Liver (tissue), 9 donors: ENCODE results near the gene DNAH10. TPM values are rescaled to one million over a fixed set of nuclear protein-coding genes. Genes with fewer than 3 reads are reported as not detected.
A peak's percentile ranks its signal among the peaks of the same experiment; 100 is the strongest.

Experiments
- DNase-seq: peaks from one replicate; pipeline ENCODE4 v3.0.0-alpha.2; 2017; ENCODE audit warnings: low spot score
- H3K27ac ChIP-seq, 2 donors: one replicate each; pipeline ENCODE4 v1.7.0; 2013; ENCODE audit warnings: inconsistent platforms in 2 of 2, low read length in 2 of 2, control low read depth in 1 of 2, low read depth in 1 of 2, mild to moderate bottlenecking in 1 of 2
- H3K27me3 ChIP-seq, 4 donors: one replicate each; pipeline versions ENCODE4 v1.6.1 to v1.7.0; 2013; ENCODE audit warnings: low read length in 3 of 4, inconsistent platforms in 1 of 4, mild to moderate bottlenecking in 1 of 4, moderate library complexity in 1 of 4; ENCODE audit not compliant: control insufficient read depth in 4 of 4, insufficient read depth in 4 of 4
- H3K36me3 ChIP-seq, 4 donors: one replicate each; pipeline versions ENCODE4 v1.6.1 to v1.7.0; 2013; ENCODE audit warnings: low read length in 3 of 4, mild to moderate bottlenecking in 3 of 4, low read depth in 1 of 4, moderate library complexity in 1 of 4; ENCODE audit not compliant: control insufficient read depth in 4 of 4, insufficient read depth in 3 of 4
- H3K4me1 ChIP-seq, 4 donors: one replicate each; pipeline versions ENCODE4 v1.6.1 to v1.7.0; 2013; ENCODE audit warnings: low read length in 3 of 4, mild to moderate bottlenecking in 3 of 4, moderate library complexity in 1 of 4; ENCODE audit not compliant: control insufficient read depth in 4 of 4, insufficient read depth in 4 of 4
- H3K4me3 ChIP-seq, 3 donors: one replicate each; pipeline versions ENCODE4 v1.6.1 to v1.7.0; 2013; ENCODE audit warnings: low read length in 3 of 3, control low read depth in 1 of 3, low read depth in 1 of 3, mild to moderate bottlenecking in 1 of 3
- H3K9ac ChIP-seq, 2 donors: one replicate each; pipeline ENCODE4 v1.7.0; 2013; ENCODE audit warnings: low read length in 2 of 2, mild to moderate bottlenecking in 2 of 2, moderate library complexity in 2 of 2, control low read depth in 1 of 2, low read depth in 1 of 2
- H3K9me3 ChIP-seq, 4 donors: one replicate each; pipeline versions ENCODE4 v1.6.1 to v1.7.0; 2013; ENCODE audit warnings: low read length in 3 of 4; ENCODE audit not compliant: control insufficient read depth in 4 of 4
- ATF3 ChIP-seq: IDR thresholded peaks from 2 replicates; pipeline ENCODE4 v1.6.1; 2016; ENCODE audit warnings: antibody characterized with exemption
- CTCF ChIP-seq: fragments of 150-350 bp; IDR thresholded peaks from 2 replicates; pipeline ENCODE4 v1.5.1; 2017; ENCODE audit warnings: improper control_type of control experiment, low read depth, low read length; ENCODE audit not compliant: missing input control
- EGR1 ChIP-seq, 2 donors: IDR thresholded peaks; 2 replicates each; pipeline ENCODE4 v1.6.1; 2016 to 2018; ENCODE audit warnings: antibody characterized with exemption in 2 of 2, low read depth in 2 of 2
- FOXA1 ChIP-seq: IDR thresholded peaks from 2 replicates; pipeline ENCODE4 v1.6.1; 2016; ENCODE audit warnings: antibody characterized with exemption
- FOXA2 ChIP-seq: IDR thresholded peaks from 2 replicates; pipeline ENCODE4 v1.6.1; 2016; ENCODE audit warnings: antibody characterized with exemption
- GABPA ChIP-seq, 2 donors: IDR thresholded peaks in 1 of 2; conservative IDR thresholded peaks in 1 of 2; 2 replicates each; pipeline ENCODE4 v1.6.1; 2016; ENCODE audit warnings: antibody characterized with exemption in 2 of 2, mild to moderate bottlenecking in 1 of 2, moderate library complexity in 1 of 2
- HNF4A ChIP-seq, 2 donors: conservative IDR thresholded peaks; 2 replicates each; pipeline ENCODE4 v1.6.1; 2016; ENCODE audit warnings: antibody characterized with exemption in 2 of 2, mild to moderate bottlenecking in 2 of 2
- HNF4G ChIP-seq: IDR thresholded peaks from 2 replicates; pipeline ENCODE4 v1.6.1; 2016; ENCODE audit warnings: antibody characterized with exemption
- JUND ChIP-seq, 2 donors: IDR thresholded peaks; 2 replicates each; pipeline ENCODE4 v1.6.1; 2016; ENCODE audit warnings: antibody characterized with exemption in 2 of 2
- NR2F2 ChIP-seq: IDR thresholded peaks from 2 replicates; pipeline ENCODE4 v1.6.1; 2016; ENCODE audit warnings: antibody characterized with exemption
- RAD21 ChIP-seq, 2 donors: IDR thresholded peaks; 2 replicates each; pipeline ENCODE4 v1.6.1; 2016; ENCODE audit warnings: antibody characterized with exemption in 2 of 2, mild to moderate bottlenecking in 2 of 2
- RXRA ChIP-seq, 2 donors: IDR thresholded peaks; 2 replicates each; pipeline ENCODE4 v1.6.1; 2017 to 2018; ENCODE audit warnings: antibody characterized with exemption in 2 of 2, mild to moderate bottlenecking in 1 of 2
- SP1 ChIP-seq: IDR thresholded peaks from 2 replicates; pipeline ENCODE4 v1.6.1; 2018; ENCODE audit warnings: antibody characterized with exemption, mild to moderate bottlenecking
- TAF1 ChIP-seq: conservative IDR thresholded peaks from 2 replicates; pipeline ENCODE4 v1.6.1; 2016; ENCODE audit warnings: antibody characterized with exemption, mild to moderate bottlenecking
- ZBTB33 ChIP-seq: IDR thresholded peaks from 2 replicates; pipeline ENCODE4 v1.6.1; 2016; ENCODE audit warnings: antibody characterized with exemption
- WGBS: extraction: QIAGEN DNeasy Blood & Tissue Kit; methylation state at CpG from one replicate; pipeline ENCODE4 v1.1.7; 2013; 5-methylcytosine and 5-hydroxymethylcytosine counted together
- polyA plus RNA-seq, 2 donors: library from polyadenylated mRNA; stranded (reverse) in 1 of 2; unstranded in 1 of 2; fragments of 200-250 nt in 1 of 2; fragments of >200 nt in 1 of 2; fragmentation: Nextera tagmentation in 1 of 2; extraction: Ambion mirVana in 1 of 2; gene quantifications; one replicate each; pipeline versions ENCODE4 v1.2.1 to v1.2.3, GENCODE V29; 2013 to 2015
- total RNA-seq, 2 donors: library from RNA; depleted of rRNA; stranded (reverse); fragments of >200 nt; gene quantifications; one replicate each; pipeline ENCODE4 v1.2.3, GENCODE V29; 2014
- TF ChIP-seq, protein P1 (sequence below): IDR thresholded peaks from 2 replicates; pipeline ENCODE4 v1.6.1; 2016; ENCODE audit warnings: antibody characterized with exemption
- TF ChIP-seq, protein P2 (sequence below): IDR thresholded peaks from 2 replicates; pipeline ENCODE4 v1.6.1; 2016; ENCODE audit warnings: antibody characterized with exemption, mild to moderate bottlenecking
- donor health status: healthy.
- donor health status: healthy.
- donor health status: healthy.
- donor health status: healthy.
- donor health status: healthy.

Gene DNAH10
- total and polyA plus RNA-seq, 4 donors: 0.05 to 0.47 (median 0.07) TPM

GRCh38 chr12:123957196-123957595 is 195.1 kb downstream of the DNAH10 start:
- H3K27ac ChIP-seq: no peak overlapping the region
- no peaks in the 10 kb centered on the region for H3K36me3 ChIP-seq
- H3K9ac ChIP-seq: no peak overlapping the region
- no peak for DNase-seq
- 93% methylated on average over 3 of the region's 3 CpGs for WGBS
- no peaks in the 10 kb centered on the region for H3K27me3 ChIP-seq
- H3K9me3 ChIP-seq: no peaks in the 10 kb centered on the region
- H3K4me1 ChIP-seq: no peaks in the 10 kb centered on the region
- H3K4me3 ChIP-seq: no peak overlapping the region
- TF ChIP-seq TAF1 (no peak), HNF4G (no peak), JUND (IDR thresholded peaks at IDR 0.05) (no peak), NR2F2 (no peak), RAD21 (IDR thresholded peaks at IDR 0.05) (no peak), EGR1 (IDR thresholded peaks at IDR 0.05; ENCODE audit: low read depth in 2 of 2) (no peak), FOXA1 (no peak), GABPA (IDR thresholded peaks at IDR 0.05 in 1 of 2, conservative IDR thresholded peaks at IDR 0.05 in 1 of 2) (no peak), RXRA (IDR thresholded peaks at IDR 0.05) (no peak), ATF3 (no peak), FOXA2 (no peak), ZBTB33 (no peak), CTCF (no peak), SP1 (no peak), HNF4A (conservative IDR thresholded peaks at IDR 0.05) (no peak)
- TF ChIP-seq, protein P1, sequence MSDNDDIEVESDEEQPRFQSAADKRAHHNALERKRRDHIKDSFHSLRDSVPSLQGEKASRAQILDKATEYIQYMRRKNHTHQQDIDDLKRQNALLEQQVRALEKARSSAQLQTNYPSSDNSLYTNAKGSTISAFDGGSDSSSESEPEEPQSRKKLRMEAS: no peak
- TF ChIP-seq, protein P2, sequence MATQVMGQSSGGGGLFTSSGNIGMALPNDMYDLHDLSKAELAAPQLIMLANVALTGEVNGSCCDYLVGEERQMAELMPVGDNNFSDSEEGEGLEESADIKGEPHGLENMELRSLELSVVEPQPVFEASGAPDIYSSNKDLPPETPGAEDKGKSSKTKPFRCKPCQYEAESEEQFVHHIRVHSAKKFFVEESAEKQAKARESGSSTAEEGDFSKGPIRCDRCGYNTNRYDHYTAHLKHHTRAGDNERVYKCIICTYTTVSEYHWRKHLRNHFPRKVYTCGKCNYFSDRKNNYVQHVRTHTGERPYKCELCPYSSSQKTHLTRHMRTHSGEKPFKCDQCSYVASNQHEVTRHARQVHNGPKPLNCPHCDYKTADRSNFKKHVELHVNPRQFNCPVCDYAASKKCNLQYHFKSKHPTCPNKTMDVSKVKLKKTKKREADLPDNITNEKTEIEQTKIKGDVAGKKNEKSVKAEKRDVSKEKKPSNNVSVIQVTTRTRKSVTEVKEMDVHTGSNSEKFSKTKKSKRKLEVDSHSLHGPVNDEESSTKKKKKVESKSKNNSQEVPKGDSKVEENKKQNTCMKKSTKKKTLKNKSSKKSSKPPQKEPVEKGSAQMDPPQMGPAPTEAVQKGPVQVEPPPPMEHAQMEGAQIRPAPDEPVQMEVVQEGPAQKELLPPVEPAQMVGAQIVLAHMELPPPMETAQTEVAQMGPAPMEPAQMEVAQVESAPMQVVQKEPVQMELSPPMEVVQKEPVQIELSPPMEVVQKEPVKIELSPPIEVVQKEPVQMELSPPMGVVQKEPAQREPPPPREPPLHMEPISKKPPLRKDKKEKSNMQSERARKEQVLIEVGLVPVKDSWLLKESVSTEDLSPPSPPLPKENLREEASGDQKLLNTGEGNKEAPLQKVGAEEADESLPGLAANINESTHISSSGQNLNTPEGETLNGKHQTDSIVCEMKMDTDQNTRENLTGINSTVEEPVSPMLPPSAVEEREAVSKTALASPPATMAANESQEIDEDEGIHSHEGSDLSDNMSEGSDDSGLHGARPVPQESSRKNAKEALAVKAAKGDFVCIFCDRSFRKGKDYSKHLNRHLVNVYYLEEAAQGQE: no peak

- no peak overlapping the region for H3K9ac ChIP-seq
Measured at GRCh38 chr12:123958462-123958861, 196.4 kb downstream of the DNAH10 start.

More at GRCh38 chr12:123958462-123958861, 196.4 kb downstream of the DNAH10 start:
- no peaks in the 10 kb centered on the region for H3K9me3 ChIP-seq
- peaks cover 0 to 5% (median 3%) of the 10 kb centered on the region in 4 donors for H3K4me1 ChIP-seq
- H3K4me3 ChIP-seq: no peak overlapping the region
- DNase-seq: no peak
- no peaks in the 10 kb centered on the region for H3K27me3 ChIP-seq
- H3K27ac ChIP-seq: no peak overlapping the region
- H3K36me3 ChIP-seq: no peaks in the 10 kb centered on the region
- TF ChIP-seq NR2F2: peak; percentile 53
- no peak for TF ChIP-seq HNF4A (conservative IDR thresholded peaks at IDR 0.05)
- TF ChIP-seq SP1: peak; percentile 32
- TF ChIP-seq, protein P1: no peak
- TF ChIP-seq, protein P2: no peak
- no peak for TF ChIP-seq ATF3
- TF ChIP-seq RXRA (IDR thresholded peaks at IDR 0.05): peak; percentile 34 to 68
- WGBS: 87% methylated on average over 8 of the region's 8 CpGs
